Thymus (tissue), 11 donors: ENCODE measurements around the gene HACD4. TPM values are rescaled to one million over a fixed set of nuclear protein-coding genes. Genes with fewer than 3 reads are reported as not detected.
A peak's percentile ranks its signal among the peaks of the same experiment; 100 is the strongest.
"Not testable (repeated sequence)": the region's sequence is repeated elsewhere in the genome, so short reads cannot be mapped to it uniquely, and the experiment has no call there.

Experiments used
- DNase-seq, 9 donors: peaks; one replicate each; pipeline ENCODE4 v3.0.0-alpha.2; 2013; ENCODE audit warnings: low spot score in 9 of 9, low read depth in 6 of 9, missing footprints in 1 of 9
- H3K27ac ChIP-seq, 2 donors: one replicate each; pipeline ENCODE4 v1.5.1; 2013; ENCODE audit warnings: control low read depth in 1 of 2, low read depth in 1 of 2, low read length in 1 of 2, mild to moderate bottlenecking in 1 of 2, moderate library complexity in 1 of 2
- H3K27me3 ChIP-seq, 2 donors: one replicate each; pipeline ENCODE4 v1.5.1; 2013; ENCODE audit warnings: low read length in 1 of 2; ENCODE audit not compliant: control insufficient read depth in 2 of 2, insufficient read depth in 1 of 2
- H3K36me3 ChIP-seq, 2 donors: one replicate each; pipeline ENCODE4 v1.5.1; 2013; ENCODE audit warnings: low read length in 1 of 2, mild to moderate bottlenecking in 1 of 2, moderate library complexity in 1 of 2; ENCODE audit not compliant: control insufficient read depth in 2 of 2, insufficient read depth in 2 of 2
- H3K4me1 ChIP-seq, 2 donors: one replicate each; pipeline ENCODE4 v1.5.1; 2013; ENCODE audit warnings: low read length in 2 of 2; ENCODE audit not compliant: control insufficient read depth in 2 of 2, insufficient read depth in 2 of 2
- H3K4me3 ChIP-seq, 2 donors: one replicate each; pipeline ENCODE4 v1.5.1; 2013; ENCODE audit warnings: low read length in 2 of 2, control low read depth in 1 of 2, mild to moderate bottlenecking in 1 of 2
- H3K9me3 ChIP-seq, 2 donors: one replicate each; pipeline ENCODE4 v1.5.1; 2013; ENCODE audit warnings: low read length in 1 of 2, mild to moderate bottlenecking in 1 of 2; ENCODE audit not compliant: control insufficient read depth in 2 of 2, insufficient read depth in 1 of 2
- WGBS: extraction: QIAGEN DNeasy Blood & Tissue Kit; methylation state at CpG from one replicate; pipeline ENCODE4 v1.1.7; 2013; 5-methylcytosine and 5-hydroxymethylcytosine counted together
- polyA plus RNA-seq: library from polyadenylated mRNA; stranded (reverse); fragments of 200-250 nt; gene quantifications from one replicate; pipeline ENCODE4 v1.2.3, GENCODE V29; 2013
- total RNA-seq: library from RNA; stranded (reverse); fragments of 120-200 nt; gene quantifications from one replicate; pipeline ENCODE4 v1.2.4, GENCODE V29; 2013
- donor health status: healthy.

HACD4 gene
- total and polyA plus RNA-seq, 2 donors, result 5.2 to 6.2 TPM

DNA sequence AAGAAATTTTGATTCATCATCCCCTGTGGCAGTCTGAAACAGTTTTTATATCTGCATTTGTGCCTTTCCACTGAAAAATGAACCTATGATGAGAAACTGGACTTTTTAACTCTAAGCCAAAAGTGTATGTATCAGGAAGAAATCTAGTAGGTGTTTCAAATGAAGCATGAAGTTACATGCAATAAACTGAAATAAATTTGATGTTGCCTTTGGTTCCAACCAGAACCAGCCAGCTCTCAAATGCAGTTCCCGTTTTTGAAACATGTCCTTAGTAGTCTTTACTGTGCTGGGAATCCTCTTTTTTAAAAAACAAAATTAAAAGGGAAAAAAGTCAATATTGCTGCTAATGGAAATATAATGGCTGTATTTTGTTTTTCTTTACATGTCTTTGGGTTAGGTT lies 43.9 kb downstream of the HACD4 start:
- Histone ChIP-seq H3K9me3 (no peaks in the 10 kb centered on the region), H3K27ac (no peak overlapping the region), H3K36me3 (peaks cover 17 to 22% of the 10 kb centered on the region in 2 donors), H3K4me3 (no peak overlapping the region), H3K4me1 (peaks cover 0 to 2% of the 10 kb centered on the region in 2 donors), H3K27me3 (no peaks in the 10 kb centered on the region)
- 90% methylated on average over 1 of the region's 1 CpG for WGBS
- peak in 1 of 9 donors; percentile 1 for DNase-seq

DNA sequence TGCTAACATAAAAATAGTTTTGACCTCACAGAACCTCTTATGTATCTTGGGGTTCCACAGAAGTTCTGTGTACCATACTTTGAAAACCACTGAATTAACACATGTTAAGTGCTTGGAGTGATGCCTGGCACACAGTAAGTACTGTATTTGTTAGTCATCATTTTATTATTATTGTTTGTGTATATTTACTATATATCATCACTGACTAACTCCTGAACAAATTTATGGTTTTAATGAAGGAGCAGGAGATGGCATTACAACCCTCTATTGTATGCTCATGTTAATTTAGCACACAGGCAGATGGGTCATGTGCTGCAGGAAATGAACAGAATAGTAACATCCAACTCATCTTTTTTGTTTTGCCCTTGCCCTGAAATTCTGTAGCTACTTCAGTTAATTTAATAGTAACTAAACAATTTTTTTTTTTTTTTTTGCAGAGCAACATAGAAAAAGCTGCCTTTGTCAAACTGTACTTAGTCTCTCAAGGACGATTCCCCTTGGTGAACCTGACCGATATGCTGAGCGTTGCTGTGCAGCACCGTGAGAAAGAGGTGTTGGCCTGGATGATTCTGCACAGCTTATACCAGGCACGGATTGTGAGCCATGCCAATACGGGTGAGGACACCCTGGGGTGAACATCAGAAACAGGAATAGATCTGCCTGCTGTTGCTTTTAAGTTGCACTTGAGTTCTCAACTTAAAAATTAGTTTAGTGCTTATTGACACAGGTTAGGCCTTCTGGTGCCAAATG lies 45.4 kb downstream of the HACD4 start:
- no peaks in the 10 kb centered on the region for H3K9me3 ChIP-seq
- H3K4me1 ChIP-seq, result peaks cover 3 to 5% of the 10 kb centered on the region in 2 donors
- no peak overlapping the region for H3K27ac ChIP-seq
- H3K4me3 ChIP-seq, result no peak overlapping the region
- no peaks in the 10 kb centered on the region for H3K27me3 ChIP-seq
- no peak for DNase-seq
- H3K36me3 ChIP-seq, result peaks cover 17 to 22% of the 10 kb centered on the region in 2 donors
- WGBS, result 98% methylated on average over 6 of the region's 6 CpGs

DNA sequence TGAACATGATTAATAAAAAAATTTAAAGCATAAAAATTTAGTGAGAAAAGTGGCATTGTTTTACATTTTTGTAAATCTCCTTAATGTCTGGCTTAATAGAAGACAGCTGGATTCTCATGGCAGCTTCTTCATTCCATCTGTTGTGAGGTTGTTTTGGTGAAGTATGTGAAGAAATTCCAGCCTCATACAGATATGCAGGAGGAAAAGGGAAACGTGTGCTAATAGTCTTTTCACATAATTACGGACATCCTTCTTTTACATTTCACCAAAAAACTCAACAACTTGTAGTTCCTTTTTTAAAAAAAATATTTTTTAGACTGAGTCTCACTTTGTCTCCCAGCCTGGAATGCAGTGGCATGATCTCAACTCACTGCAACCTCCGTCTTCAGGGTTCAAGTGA lies 46.9 kb downstream of the HACD4 start:
- 94% methylated on average over 3 of the region's 3 CpGs for WGBS
- no peak overlapping the region for H3K27ac ChIP-seq

DNA sequence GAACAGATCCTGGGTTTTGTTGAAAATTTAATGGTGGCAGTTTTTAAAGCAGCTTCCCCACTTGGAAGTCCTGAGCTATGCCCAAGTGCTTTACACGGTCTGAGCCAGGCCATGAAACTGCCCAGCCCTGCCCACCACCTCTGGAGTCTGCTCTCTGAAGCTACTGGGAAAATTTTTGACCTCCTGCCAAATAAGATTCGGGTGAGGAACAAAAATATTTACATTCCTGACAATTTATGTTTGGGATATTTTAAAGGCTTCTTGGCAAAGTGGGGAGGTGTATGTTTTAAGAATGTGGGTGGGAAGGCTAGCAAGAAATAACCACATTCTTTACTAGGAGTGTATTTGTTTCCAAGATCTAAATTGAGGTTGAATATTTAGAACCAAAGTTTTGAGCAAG lies 50.0 kb downstream of the HACD4 start:
- Histone ChIP-seq H3K9me3 (no peaks in the 10 kb centered on the region), H3K27me3 (no peaks in the 10 kb centered on the region), H3K27ac (peak overlapping the region; percentile 10 to 57), H3K4me1 (peaks cover 5 to 6% of the 10 kb centered on the region in 2 donors), H3K4me3 (no peak overlapping the region), H3K36me3 (peaks cover 4 to 10% of the 10 kb centered on the region in 2 donors)
- 97% methylated on average over 2 of the region's 2 CpGs for WGBS
- DNase-seq, result no peak

More for the DNA sequence above, 46.9 kb downstream of the HACD4 start:
- no peak for DNase-seq
- no peaks in the 10 kb centered on the region for H3K9me3 ChIP-seq
- peaks cover 6 to 7% of the 10 kb centered on the region in 2 donors for H3K4me1 ChIP-seq
- peaks cover 7 to 12% of the 10 kb centered on the region in 2 donors for H3K36me3 ChIP-seq
- no peak overlapping the region for H3K4me3 ChIP-seq
- no peaks in the 10 kb centered on the region for H3K27me3 ChIP-seq

DNA sequence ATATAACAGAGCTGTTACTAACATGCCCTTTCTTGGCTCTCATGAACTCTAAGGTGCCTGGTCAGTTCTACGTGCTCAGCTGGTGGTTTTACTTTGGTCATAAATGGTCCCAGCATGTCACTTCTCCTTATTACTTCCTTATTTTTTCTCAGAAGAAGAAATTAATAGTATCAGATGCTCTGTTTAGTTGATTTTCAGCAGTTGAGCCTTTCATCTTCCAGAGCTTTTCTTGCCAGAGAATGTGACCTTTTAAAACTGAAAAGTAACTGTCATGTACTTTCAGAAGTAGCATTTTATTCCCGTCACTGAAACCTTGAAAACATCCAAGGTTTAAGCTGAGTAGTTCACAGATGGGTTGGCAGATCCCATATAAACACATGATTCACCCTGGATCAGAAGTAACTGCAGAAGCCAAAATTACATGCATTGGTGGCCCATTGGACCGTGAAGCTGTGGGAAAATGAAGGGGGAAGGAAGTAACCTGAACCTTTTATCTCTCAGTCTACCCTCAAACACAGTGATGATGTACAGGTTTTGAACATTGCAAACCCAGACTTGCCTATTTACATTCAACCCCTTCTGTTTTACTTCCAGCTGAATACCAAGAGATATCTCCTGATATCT lies 50.5 kb downstream of the HACD4 start:
- Histone ChIP-seq H3K9me3 (no peaks in the 10 kb centered on the region), H3K4me1 (peaks cover 5 to 6% of the 10 kb centered on the region in 2 donors), H3K4me3 (no peak overlapping the region), H3K27ac (peak overlapping the region; percentile 57 to 61), H3K27me3 (no peaks in the 10 kb centered on the region), H3K36me3 (peaks cover 0 to 9% of the 10 kb centered on the region in 2 donors)
- WGBS, result 46% methylated on average over 3 of the region's 3 CpGs
- DNase-seq, result peak in 4 of 9 donors; percentile 12 to 47 (median 18)

DNA sequence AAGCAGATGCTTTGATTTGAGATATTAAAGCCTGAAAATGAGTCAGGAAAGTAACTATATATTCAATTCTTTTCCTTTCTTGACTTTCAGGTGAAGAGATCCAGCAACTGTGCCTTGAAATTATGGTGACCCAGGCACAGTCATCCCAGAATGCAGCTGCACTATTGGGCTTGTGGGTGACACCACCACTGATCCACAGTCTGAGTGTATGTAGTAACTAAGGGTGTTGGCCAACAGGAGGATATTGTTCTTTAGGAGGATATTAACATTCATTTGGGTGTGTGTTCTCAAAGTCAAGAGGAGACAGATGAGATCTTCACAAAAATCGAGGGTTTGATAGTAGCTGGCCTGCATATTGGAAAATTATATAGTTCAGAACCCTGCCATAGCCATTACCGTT lies 53.2 kb downstream of the HACD4 start:
- WGBS, result 95% methylated on average over 2 of the region's 2 CpGs
- peaks cover 0 to 9% of the 10 kb centered on the region in 2 donors for H3K36me3 ChIP-seq
- no peak for DNase-seq
- no peaks in the 10 kb centered on the region for H3K27me3 ChIP-seq
- H3K4me1 ChIP-seq, result peaks cover 5 to 6% of the 10 kb centered on the region in 2 donors
- H3K27ac ChIP-seq, result no peak overlapping the region
- no peaks in the 10 kb centered on the region for H3K9me3 ChIP-seq
- no peak overlapping the region for H3K4me3 ChIP-seq

DNA sequence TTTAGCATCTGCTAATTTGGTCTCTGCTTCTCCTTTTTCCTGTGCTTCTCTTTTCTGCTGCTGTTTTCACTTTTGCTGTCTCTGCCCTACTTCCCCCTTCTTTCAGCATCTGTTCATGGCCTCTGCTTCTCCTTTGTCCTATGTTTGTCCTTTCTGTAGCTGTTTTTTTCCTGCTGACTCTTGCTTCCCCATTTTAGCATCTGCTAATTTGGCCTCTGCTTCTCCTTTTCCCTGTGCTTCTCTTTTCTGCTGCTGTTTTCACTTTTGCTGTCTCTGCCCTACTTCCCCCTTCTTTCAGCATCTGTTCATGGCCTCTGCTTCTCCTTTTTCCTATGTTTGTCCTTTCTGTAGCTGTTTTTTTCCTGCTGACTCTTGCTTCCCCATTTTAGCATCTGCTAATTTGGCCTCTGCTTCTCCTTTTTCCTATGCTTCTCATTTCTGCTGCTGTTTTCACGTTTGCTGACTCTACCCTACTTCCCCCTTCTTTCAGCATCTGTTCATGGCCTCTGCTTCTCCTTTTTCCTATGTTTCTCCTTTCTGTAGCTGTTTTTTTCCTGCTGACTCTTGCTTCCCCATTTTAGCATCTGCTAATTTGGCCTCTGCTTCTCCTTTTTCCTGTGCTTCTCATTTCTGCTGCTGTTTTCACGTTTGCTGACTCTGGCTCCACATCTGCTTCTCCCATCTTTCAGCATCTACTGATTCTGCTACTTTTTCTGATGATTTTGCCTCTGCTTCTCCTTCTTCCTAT lies 57.1 kb downstream of the HACD4 start:
- H3K36me3 ChIP-seq, H3K27me3 ChIP-seq, DNase-seq, H3K9me3 ChIP-seq, H3K4me1 ChIP-seq, H3K4me3 ChIP-seq, H3K27ac ChIP-seq: not testable (repeated sequence)
- 44% methylated on average over 2 of the region's 2 CpGs for WGBS

DNA sequence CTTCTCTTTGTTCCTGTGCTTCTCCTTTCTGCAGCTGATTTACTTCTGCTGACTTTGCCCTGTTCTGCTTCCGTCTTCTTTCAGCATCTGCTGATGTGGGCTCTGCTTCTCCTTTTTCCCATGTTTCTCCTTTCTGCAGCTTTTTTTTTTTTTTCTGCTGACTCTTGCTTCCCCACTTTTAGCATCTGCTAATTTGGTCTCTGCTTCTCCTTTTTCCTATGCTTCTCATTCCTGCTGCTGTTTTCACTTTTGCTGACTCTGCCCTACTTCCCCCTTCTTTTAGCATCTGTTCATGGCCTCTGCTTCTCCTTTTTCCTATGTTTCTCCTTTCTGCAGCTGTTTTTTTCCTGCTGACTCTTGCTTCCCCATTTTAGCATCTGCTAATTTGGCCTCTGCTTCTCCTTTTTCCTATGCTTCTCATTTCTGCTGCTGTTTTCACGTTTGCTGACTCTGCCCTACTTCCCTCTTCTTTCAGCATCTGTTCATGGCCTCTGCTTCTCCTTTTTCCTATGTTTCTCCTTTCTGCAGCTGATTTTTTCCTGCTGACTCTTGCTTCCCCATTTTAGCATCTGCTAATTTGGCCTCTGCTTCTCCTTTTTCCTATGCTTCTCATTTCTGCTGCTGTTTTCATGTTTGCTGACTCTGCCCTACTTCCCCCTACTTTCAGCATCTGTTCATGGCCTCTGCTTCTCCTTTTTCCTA lies 58.0 kb downstream of the HACD4 start:
- H3K27ac ChIP-seq, H3K4me3 ChIP-seq, H3K27me3 ChIP-seq, H3K36me3 ChIP-seq, DNase-seq, H3K9me3 ChIP-seq, H3K4me1 ChIP-seq: not testable (repeated sequence)
- WGBS, result 80% methylated on average over 2 of the region's 2 CpGs
